ENCODE data around the gene TLR1.

Gene TLR1

DNA sequence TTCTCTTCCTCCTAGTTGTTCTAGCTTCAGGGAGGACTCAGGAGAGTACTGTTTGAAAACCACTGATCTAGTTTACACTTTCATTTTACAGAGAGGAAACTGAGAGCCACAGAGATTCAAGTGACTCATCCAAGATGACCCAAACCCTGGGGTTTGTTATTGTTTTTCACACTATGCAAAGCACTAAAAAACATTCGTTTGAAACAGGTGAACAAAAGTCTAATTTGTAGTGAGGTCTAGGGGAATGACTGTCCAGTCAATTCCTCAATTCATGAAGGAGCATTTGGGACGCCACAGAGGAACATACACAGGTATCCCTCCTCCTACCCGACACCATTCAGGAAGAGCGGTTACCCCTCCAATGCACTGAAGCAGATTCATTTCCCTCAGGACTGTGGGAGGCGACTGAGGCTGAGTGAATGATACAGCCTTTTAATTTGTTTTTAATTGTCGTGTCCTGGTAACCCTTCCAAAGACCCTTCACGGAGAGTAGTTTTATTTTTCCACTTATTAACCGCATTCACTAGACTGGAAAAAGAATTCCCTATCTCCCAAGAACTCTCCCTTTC is 52.1 kb downstream of the TLR1 start:
- peak; percentile 42 for DNase-seq
- in situ Hi-C loops (cut with HindIII; ENCODE audit: low pct_ligation_motif_present, low pct_unique_long_range_greater_than_20kb, low sequenced_read_pairs): no loop called here

DNA sequence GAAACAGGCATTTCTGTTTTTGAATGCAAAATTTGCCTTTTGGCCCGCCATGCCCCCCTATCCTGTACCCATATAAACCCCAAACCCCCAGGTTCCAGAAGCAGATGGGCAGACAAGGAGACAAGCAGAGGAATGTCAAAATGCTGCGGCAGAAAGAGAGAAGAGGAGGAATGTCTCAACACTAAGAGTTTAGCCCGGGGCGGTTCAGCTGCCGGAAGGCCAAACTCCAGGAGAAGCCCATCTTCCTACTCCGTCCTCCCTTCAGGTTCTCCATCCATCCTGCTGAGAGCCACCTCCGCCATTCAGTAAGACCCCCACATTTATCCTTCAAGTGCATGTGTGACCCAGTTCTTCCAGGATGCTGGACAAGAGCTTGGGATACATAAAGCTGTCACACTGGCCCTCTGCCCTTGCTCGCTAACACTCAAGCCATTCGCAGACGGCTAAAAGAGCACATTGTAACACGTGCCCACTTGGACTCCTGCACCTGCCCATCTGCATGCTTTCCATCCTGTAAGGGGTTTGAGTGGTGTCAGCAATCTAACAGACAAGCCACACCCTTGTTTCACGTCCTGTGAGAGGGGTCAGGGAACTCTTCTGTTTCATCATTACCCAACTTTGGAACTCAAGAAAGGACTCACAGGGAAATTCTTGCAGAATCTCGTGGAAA is 53.1 kb downstream of the TLR1 start:
- in situ Hi-C loops (cut with HindIII; ENCODE audit: low pct_ligation_motif_present, low pct_unique_long_range_greater_than_20kb, low sequenced_read_pairs): no loop called here
- DNase-seq: no peak

DNA sequence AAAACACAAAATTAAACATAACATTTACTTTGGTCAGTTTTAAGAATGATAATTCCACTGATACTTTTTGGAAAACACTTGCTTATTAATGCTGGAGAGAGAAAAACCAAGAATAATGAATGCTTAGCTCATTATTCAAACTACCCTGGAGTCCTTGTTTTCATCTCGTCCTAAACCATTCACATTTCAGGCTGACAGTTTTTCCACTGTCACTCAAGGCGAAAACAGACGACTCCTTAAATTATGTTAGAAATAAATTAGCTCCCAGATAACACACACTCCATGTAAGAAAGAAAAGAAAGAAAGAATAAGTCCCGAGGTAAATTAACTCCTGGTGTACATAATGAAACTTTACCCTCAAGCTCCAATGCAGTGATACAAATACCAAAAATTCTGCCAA is 55.3 kb downstream of the TLR1 start:
- in situ Hi-C loops (cut with HindIII; ENCODE audit: low pct_ligation_motif_present, low pct_unique_long_range_greater_than_20kb, low sequenced_read_pairs): no loop called here
- DNase-seq: no peak

DNA sequence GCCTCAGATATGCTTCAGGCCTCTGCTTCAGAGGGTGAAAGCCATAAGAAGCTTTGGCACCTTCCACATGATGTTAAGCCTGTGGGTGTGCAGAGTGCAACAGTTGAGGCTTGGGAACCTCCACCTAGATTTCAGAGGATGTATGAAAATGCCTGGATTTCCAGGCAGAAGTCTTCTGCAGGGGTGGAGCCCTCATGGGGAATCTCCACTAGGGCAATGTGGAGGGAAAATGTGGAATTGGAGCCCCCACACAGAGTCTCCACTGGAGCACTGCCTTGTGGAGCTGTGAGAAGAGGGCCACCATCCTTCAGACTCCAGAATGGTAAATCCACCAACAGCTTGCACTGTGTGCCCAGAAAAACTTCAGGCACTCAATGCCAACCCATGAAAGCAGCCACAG is 57.0 kb downstream of the TLR1 start:
- no peak for DNase-seq
- in situ Hi-C loops (cut with HindIII; ENCODE audit: low pct_ligation_motif_present, low pct_unique_long_range_greater_than_20kb, low sequenced_read_pairs): no loop called here
